HG03558 (cell line): ENCODE measurements around the gene SF3A1.

Experiments
- ATAC-seq: cut with Tn5 transposase; IDR thresholded peaks from one replicate; pipeline ENCODE4 v1.9.1; 2021; ENCODE audit warnings: moderate number of reproducible peaks; ENCODE audit not compliant: unreplicated experiment; ENCODE audit errors: extremely low read depth

The SF3A1 gene

DNA sequence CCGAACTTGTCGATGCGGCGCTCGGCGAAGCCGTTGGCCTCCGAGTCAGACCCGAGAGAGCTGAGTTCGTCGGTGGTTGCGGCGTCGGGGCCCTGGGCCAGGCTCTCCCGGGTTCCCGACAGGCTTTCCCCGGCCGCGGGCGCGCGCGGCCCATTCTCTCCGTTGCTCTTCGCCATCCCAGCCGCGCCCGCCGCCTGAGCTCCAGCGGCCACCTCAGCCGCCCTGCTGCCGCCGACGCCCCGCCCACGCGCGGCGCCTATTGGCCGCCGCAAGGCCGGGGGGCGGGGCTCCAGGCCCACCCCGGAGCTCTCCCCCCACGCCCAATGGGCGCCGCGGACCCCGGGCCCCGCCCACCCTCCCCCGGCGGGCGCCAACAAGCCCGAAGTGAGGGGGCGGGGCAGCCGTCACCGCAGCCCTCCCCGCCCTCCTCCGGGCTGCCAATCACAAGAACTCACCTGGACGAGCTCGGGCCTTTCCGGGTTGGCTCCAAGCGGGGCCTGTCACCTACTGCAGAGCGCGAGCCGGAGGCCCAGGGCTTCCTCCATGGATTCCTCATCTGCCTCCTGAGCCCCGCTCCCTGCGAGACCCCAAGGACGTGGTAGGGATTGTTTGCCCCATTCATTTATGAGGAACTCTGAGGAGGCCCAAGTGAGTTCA, 29.9 kb downstream of the SF3A1 start, which contains the start of gene TBC1D10A:
Gene TBC1D10A, minus strand, starts transcription at position 236 of the 657 bp plus-strand sequence. Its CDS starts 60 bp downstream, at position 176.
- ATAC-seq: peak; percentile 51

GRCh38 chr22:30326255-30326705, 30.4 kb downstream of the SF3A1 start:
- ATAC-seq: no peak

DNA sequence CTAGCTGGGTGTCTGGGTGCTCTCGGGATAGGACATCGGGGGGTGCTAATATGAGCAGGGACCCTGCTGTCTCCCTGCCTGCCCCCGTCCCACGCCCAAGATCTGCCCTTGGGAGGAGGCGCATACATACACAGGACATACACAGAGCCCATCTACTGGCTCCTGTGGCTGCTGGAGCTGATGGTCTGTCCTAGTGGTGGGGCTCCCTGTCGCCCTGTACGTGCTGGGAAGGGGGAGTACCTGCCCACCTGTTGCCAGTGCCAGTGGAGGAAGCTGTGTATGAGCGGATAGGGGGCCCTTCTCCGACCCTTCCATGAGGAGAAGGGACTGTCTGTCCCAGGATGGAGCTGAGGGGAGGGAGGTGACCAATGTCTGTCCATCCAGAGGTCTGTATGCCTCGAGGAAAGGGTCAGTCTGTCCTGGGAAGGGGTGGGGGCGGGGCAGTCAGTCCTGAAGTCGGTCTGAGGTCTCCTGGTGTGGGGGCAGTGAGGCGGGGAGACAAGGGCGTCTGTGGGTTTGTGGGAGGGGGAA, 30.9 kb downstream of the SF3A1 start:
- no peak for ATAC-seq

DNA sequence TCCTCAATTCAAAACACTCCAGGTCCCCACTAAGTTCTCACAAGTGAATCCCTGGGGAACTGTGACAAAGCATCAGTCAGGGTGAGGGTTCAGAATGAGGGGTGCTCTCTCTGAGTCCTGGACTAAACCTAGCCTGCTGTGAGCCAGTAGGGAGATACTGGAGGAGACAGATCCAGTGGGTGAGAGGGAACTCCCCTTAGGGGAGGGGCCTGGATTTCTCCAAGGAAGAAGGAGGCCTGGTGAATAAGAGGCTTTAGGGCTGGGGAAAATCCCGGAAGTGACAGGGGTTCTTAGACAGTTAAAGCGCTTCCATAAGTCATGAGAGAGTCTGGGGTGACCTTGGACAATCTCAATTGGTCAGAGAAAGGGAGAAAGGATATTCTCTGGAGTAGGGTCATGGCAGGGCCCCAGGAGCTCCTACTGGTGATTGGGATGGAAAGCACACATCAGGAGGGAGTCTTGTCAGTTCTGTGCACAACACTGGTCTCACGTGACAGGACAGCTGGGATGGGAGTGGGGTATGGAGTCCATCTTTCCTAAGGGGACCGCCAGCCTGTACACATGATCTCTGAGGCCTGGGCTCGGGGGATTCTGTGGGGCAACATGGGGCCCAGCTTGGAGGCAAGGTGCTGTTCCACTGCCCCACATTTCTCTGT, 31.5 kb downstream of the SF3A1 start:
- ATAC-seq: no peak

GRCh38 chr22:30324014-30324730, 32.5 kb downstream of the SF3A1 start:
- no peak for ATAC-seq

DNA sequence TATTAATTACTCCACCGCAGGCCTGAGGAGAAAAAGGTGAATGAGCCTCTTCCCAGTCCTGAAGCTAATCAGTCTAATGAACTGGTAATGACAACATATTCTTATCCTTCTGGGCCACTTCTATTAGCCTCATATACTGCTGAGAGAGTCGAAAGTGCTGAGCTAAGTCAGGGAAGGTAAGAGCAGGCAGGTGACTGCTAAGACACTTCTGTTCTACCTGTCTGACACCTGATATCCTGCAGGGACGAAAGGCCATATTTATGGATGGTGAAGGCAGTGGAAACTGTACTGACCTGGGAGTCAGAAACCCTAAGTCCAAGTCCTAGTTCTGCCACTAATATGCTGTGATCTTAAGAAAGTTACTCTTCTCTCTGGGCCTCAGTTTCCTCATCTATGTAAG, 33.4 kb downstream of the SF3A1 start:
- ATAC-seq: no peak

- no peak for ATAC-seq
Measured at GRCh38 chr22:30321461-30321860, 35.2 kb downstream of the SF3A1 start.

DNA sequence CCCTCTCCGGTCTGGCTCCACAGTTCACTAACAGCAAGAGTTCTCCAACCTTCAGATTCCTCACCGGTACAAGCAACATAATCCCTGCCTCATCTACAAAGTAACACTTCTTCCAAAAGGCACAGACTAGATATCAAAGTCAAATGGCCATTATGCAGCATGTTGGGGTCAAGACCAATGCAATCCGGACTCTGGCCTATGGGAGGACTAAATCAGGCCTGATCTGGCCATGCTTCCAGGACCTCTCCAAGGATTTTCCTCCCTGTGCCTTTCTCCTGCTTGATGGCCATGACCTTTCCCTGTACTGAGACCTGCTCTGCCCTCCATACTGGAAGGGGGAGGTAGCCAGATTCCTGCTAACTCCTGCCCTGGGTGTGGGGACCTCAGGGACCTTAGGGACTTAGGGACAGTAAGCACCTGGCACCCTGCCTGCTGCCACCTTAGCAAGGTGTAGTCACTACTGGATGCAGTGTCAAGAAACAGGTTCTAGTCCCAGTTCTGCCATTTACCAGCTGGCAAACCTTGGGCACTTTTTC, 36.6 kb downstream of the SF3A1 start:
- ATAC-seq: no peak

GRCh38 chr22:30318799-30319419, 37.8 kb downstream of the SF3A1 start:
- no peak for ATAC-seq

GRCh38 chr22:30317778-30318177, 38.9 kb downstream of the SF3A1 start:
- no peak for ATAC-seq

- no peak for ATAC-seq
Measured at GRCh38 chr22:30315962-30316576, 40.6 kb downstream of the SF3A1 start.

DNA sequence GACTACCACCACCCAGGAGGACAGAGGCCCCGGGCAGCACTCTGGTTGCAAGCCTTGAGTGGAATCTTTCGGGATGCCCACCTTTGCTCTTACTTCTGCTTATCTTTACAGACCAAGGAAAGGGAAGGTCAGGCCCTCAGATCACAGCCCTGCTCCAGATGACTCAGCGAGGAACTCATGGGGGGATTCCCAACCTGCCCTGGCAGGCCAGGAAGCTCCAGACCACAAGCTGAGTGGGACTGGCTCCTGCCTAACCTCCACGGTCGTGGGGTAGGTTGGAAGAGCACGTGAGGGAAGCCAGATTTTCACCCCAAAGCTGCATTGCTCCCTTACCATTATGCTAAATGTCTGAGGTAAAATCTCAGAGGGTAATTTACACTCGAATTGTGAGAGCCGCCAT, 41.8 kb downstream of the SF3A1 start:
- no peak for ATAC-seq

DNA sequence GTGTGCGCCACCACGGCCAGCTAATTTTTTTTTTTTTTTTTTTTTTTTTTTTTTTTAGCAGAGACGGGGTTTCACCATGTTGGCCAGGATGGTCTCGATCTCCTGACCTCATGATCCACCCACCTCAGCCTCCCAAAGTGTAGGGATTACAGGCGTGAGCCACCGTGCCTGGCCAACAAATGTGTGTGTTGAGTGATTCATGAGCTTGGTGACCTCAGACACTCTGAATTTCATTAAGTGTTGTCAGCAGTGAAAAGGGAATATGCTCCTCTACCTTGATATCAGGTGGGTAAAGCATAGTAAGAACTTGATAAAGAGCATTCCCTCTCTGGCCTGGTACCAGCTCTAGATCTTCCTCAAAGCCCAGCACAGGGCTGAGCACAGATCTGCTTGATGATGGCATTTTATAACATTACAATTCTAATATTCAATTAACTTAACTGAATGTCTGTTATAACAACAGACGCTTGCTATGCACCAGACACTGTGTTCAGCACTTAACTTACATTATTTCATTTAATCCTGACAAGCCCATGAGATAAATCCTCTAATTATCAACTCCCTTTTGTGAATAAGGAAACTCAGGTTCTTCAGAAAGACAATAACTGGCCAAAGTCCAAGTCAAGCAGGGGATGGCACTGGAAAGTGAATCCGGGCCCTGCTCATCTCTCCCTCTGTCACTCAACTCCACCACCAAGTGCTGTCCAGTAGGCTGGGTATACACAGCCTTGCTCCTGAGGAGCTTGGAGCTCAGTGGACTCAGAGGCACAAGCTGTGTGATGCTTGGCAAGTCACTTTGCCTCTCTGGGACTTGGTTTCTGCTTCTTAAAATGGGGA, 42.9 kb downstream of the SF3A1 start:
- no peak for ATAC-seq

DNA sequence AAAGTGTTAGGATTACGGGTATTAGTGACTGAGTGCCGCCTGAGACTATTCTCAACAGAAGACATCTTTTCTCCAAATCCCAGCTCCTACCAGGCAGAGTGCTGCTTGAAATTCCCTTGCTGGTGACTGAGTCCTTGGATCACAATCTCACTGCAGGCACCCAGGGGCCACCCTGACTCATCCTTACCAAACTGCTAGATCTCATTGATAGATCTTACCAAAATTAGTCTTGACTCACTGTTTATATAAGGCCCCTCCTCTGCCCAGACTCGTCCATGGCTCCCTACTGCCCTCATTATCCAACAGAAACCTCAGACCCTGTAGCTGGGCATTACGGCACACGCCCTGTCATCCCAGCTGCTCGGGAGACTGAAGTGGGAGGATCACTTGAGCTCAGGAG, 44.6 kb downstream of the SF3A1 start:
- no peak for ATAC-seq

DNA sequence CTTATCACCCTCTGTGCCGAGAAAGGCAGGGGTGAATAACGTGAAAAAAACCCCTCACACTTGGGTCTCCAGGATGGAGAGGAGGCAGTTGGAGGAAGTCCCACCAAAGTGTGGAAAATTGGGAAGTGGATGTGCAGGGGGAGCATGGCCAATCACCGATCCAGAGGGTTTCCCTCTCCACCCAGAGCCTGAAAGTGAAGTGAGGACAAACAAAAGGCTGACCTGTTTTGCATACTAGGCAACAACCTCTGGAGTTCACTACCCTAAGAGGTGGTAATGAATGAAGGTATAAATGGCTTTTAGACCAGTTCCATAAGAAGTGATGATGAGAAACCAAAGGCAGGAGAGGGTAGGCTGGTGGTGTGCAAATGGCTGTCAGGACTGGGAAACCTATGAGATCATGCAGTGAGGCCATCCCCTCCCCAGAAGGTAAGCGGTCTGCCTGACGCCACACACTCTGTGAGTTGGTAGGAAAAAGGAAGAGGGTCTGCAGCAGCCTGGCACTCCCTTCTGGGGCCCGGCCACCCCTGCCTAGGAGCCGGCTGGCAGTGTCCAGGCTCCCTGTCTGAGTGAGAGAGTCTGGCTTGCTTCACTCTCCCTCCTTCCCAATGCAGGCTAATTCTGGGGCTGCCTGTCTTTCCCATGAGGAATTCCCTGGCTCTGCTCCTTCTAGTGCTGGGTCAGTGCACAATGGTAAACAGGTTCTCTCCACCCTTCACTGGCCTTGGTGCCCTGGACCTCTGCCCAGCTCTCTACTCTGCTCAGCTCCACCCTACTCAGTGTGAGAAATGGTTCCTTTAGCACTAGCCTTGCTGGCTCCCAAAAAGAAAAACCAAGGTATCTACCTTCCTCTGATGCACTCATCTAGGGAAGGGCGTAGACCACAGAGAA, 45.6 kb downstream of the SF3A1 start:
- no peak for ATAC-seq

- ATAC-seq: no peak
Measured at GRCh38 chr22:30309951-30310741, 46.5 kb downstream of the SF3A1 start.

- ATAC-seq: no peak
Measured at GRCh38 chr22:30308518-30309230, 48.0 kb downstream of the SF3A1 start.
